Lung (tissue), 12 donors: ENCODE results near the gene THSD7B. TPM values are rescaled to one million over a fixed set of nuclear protein-coding genes. Genes with fewer than 3 reads are reported as not detected.

Experiments
- ATAC-seq: fragments of 200-7000 bp; cut with Tn5 transposase; one replicate; pipeline ENCODE4 v1.9.1; 2020; ENCODE audit warnings: moderate number of reproducible peaks; ENCODE audit not compliant: insufficient read depth, low FRiP score
- DNase-seq, 3 donors: peaks; one replicate each; pipeline ENCODE4 v3.0.0-alpha.2; 2013 to 2017
- H3K27ac ChIP-seq, 2 donors: one replicate each; pipeline ENCODE4 v1.5.1; 2013; ENCODE audit warnings: mild to moderate bottlenecking in 2 of 2, moderate library complexity in 2 of 2, control low read depth in 1 of 2, inconsistent platforms in 1 of 2, low read depth in 1 of 2, low read length in 1 of 2
- H3K27me3 ChIP-seq, 3 donors: one replicate each; pipeline ENCODE4 v1.5.1; 2013; ENCODE audit warnings: low read length in 2 of 3; ENCODE audit not compliant: control insufficient read depth in 3 of 3, insufficient read depth in 3 of 3
- H3K36me3 ChIP-seq, 4 donors: one replicate each; pipeline ENCODE4 v1.5.1; 2013; ENCODE audit warnings: low read length in 4 of 4, mild to moderate bottlenecking in 1 of 4, moderate library complexity in 1 of 4; ENCODE audit not compliant: control insufficient read depth in 4 of 4, insufficient read depth in 4 of 4
- H3K4me1 ChIP-seq, 5 donors: one replicate each; pipeline ENCODE4 v1.5.1; 2013; ENCODE audit warnings: low read length in 5 of 5, mild to moderate bottlenecking in 2 of 5, moderate library complexity in 1 of 5; ENCODE audit not compliant: control insufficient read depth in 5 of 5, insufficient read depth in 5 of 5
- H3K4me3 ChIP-seq: one replicate; pipeline ENCODE4 v1.5.1; 2013; ENCODE audit warnings: mild to moderate bottlenecking, control low read depth, moderate library complexity
- H3K9ac ChIP-seq, 2 donors: one replicate each; pipeline ENCODE4 v1.5.1; 2013; ENCODE audit warnings: low read length in 2 of 2, control low read depth in 1 of 2; ENCODE audit not compliant: insufficient read depth in 1 of 2
- H3K9me3 ChIP-seq, 4 donors: one replicate each; pipeline ENCODE4 v1.5.1; 2013; ENCODE audit warnings: low read length in 3 of 4, mild to moderate bottlenecking in 1 of 4, moderate library complexity in 1 of 4; ENCODE audit not compliant: control insufficient read depth in 4 of 4, insufficient read depth in 3 of 4
- WGBS, 2 donors: extraction: QIAGEN DNeasy Blood & Tissue Kit; methylation state at CpG; one replicate each; pipeline ENCODE4 v1.1.7; 2013; 5-methylcytosine and 5-hydroxymethylcytosine counted together
- polyA plus RNA-seq, 2 donors: library from polyadenylated mRNA; stranded (reverse); fragments of 200-250 nt; gene quantifications; one replicate each; pipeline ENCODE4 v1.2.1, GENCODE V29; 2013
- total RNA-seq, 2 donors: library from RNA; depleted of rRNA in 1 of 2; stranded (reverse); fragments of >200 nt in 1 of 2; gene quantifications; one replicate each; pipeline ENCODE4 v1.2.1, GENCODE V29; 2014 to 2021
- TF ChIP-seq, protein P1 (sequence below): IDR thresholded peaks from 2 replicates; pipeline ENCODE4 v1.5.1; 2012; ENCODE audit warnings: mild to moderate bottlenecking; ENCODE audit errors: control extremely low read depth, extremely low read depth
- donor health status: control.
- donor health status: control.
- donor health status: Bipolar disorder and iron deficiency.
- donor health status: healthy.
- donor health status: DM: yes; HTN: yes; CAD: no.

THSD7B gene
- total and polyA plus RNA-seq, 4 donors = 0.03 to 8.2 (median 0.14) TPM

DNA sequence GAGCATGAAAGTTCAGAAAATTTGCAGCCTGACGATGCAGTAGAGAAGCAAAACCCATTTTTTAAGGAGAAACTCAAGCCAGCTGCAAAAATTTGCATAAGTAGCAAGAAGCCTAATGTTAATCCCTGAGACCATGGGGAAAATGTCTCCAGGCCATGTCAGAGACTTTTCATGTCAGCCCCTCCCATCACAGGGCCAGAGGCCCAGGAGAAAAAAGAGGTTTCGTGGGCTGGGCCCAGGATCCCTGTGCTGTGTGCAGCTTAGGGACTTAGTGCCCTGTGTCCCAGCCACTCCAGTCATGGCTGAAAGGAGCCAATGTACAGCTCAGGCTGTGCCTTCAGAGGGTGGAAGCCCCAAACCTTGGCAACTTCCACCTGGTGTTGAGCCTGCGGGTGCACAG is 533.0 kb downstream of the THSD7B start:
- no peaks in the 10 kb centered on the region for H3K27me3 ChIP-seq
- WGBS, 2 donors = 81 to 82% methylated on average over 3 of the region's 3 CpGs

DNA sequence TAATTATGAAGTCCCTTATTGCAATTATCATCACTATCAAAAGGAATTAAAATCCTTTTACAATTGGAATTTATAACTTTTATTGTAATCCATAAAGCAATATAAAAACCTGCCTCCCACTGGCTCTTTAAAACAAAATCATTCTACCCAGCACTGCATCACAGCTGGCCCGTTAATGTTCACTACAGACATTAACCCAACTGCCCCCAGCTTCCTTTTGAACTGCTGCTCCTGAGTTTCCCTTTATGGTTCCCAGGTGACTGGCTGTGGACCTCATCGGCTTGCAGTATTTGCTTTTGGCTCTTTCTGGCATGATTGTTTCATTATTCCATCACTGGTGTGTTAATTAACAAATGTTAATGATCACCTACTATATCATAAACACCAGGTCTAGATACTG is 535.6 kb downstream of the THSD7B start:
- Histone ChIP-seq H3K36me3 (no peaks in the 10 kb centered on the region), H3K27ac (no peak overlapping the region), H3K27me3 (no peaks in the 10 kb centered on the region), H3K9ac (no peak overlapping the region), H3K4me3 (no peak overlapping the region), H3K4me1 (no peaks in the 10 kb centered on the region), H3K9me3 (peaks cover 0 to 5% (median 2%) of the 10 kb centered on the region in 4 donors)
- 72 to 78% methylated on average over 2 of the region's 2 CpGs for WGBS, 2 donors
- no peak for ATAC-seq
- TF ChIP-seq, protein P1, sequence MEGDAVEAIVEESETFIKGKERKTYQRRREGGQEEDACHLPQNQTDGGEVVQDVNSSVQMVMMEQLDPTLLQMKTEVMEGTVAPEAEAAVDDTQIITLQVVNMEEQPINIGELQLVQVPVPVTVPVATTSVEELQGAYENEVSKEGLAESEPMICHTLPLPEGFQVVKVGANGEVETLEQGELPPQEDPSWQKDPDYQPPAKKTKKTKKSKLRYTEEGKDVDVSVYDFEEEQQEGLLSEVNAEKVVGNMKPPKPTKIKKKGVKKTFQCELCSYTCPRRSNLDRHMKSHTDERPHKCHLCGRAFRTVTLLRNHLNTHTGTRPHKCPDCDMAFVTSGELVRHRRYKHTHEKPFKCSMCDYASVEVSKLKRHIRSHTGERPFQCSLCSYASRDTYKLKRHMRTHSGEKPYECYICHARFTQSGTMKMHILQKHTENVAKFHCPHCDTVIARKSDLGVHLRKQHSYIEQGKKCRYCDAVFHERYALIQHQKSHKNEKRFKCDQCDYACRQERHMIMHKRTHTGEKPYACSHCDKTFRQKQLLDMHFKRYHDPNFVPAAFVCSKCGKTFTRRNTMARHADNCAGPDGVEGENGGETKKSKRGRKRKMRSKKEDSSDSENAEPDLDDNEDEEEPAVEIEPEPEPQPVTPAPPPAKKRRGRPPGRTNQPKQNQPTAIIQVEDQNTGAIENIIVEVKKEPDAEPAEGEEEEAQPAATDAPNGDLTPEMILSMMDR = no peak
- no peak for DNase-seq

More for the DNA sequence above, 533.0 kb downstream of the THSD7B start:
- DNase-seq (no peak), ATAC-seq (no peak)
- Histone ChIP-seq H3K4me3 (no peak overlapping the region), H3K9ac (no peak overlapping the region), H3K4me1 (no peaks in the 10 kb centered on the region), H3K36me3 (no peaks in the 10 kb centered on the region), H3K9me3 (peaks cover 0 to 5% (median 4%) of the 10 kb centered on the region in 4 donors), H3K27ac (no peak overlapping the region)
- TF ChIP-seq, protein P1 = no peak

DNA sequence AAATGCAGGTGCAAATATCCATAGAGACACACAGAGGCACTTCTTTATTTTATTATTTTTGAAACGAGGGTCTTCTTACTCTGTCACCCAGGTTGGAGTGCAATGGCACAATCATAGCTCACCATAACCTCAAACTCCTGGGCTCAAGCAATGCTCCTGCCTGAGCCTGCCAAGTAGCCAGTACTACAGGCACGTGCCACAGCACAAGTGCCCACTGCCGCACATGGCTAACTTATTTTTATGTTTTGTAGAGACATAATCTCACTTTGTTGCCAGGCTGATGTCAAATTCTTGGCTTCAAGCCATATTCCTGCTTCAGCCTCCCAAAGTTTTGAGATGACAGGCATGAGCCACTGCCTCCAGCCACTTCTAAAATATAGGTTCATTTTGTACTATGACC is 537.6 kb downstream of the THSD7B start:
- TF ChIP-seq, protein P1 = no peak
- Histone ChIP-seq H3K9ac (no peak overlapping the region), H3K27ac (no peak overlapping the region), H3K27me3 (no peaks in the 10 kb centered on the region), H3K4me3 (no peak overlapping the region), H3K4me1 (no peaks in the 10 kb centered on the region), H3K9me3 (peaks cover 0 to 5% (median 2%) of the 10 kb centered on the region in 4 donors), H3K36me3 (no peaks in the 10 kb centered on the region)
- DNase-seq = no peak
- ATAC-seq = no peak
- WGBS, 2 donors = 68 to 79% methylated on average over 3 of the region's 3 CpGs

DNA sequence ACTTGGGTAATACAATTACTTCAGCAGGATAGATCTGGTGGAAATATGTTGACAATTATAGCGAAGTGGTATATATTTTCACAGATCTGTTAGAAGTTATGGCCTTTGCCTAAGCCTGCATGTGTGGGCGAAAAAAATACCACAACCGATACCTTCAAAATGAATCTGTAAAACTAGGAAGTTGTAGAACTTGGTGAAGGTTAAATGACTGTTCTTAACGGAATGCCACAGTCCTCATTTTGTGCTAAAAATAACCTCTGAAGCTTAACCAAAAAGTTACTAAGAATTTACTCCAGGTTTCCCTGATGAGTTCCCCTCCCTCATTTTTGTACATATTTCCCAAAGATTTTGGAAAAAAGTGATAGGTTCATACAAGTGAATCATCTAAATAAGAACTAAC is 550.7 kb downstream of the THSD7B start:
- DNase-seq (no peak), ATAC-seq (no peak)
- H3K9ac ChIP-seq = no peak overlapping the region
- H3K36me3 ChIP-seq = no peaks in the 10 kb centered on the region
- WGBS, 2 donors = 91 to 93% methylated on average over 4 of the region's 4 CpGs
- H3K4me3 ChIP-seq = no peak overlapping the region
- no peaks in the 10 kb centered on the region for H3K27me3 ChIP-seq
- H3K27ac ChIP-seq = no peak overlapping the region
- H3K4me1 ChIP-seq = no peaks in the 10 kb centered on the region
- TF ChIP-seq, protein P1 = no peak
- H3K9me3 ChIP-seq = no peaks in the 10 kb centered on the region
